Pulmonary artery endothelial cell (primary cell): ENCODE measurements around the gene LBR. TPM values are rescaled to one million over a fixed set of nuclear protein-coding genes. Genes with fewer than 3 reads are reported as not detected.
"Not testable (repeated sequence)": the region's sequence is repeated elsewhere in the genome, so short reads cannot be mapped to it uniquely, and the experiment has no call there.

Experiments
- DNase-seq: peaks from one replicate; pipeline ENCODE4 v3.0.0-alpha.2; 2011; ENCODE audit warnings: low read depth, low spot score
- total RNA-seq: library from RNA; depleted of rRNA; stranded (reverse); fragments of >200 nt; gene quantifications from 2 replicates; pipeline ENCODE4 v1.2.3, GENCODE V29; 2014

LBR gene
- total RNA-seq: 73.9 and 123 TPM in 2 replicates

- DNase-seq: no peak
Measured at GRCh38 chr1:225427235-225428067, at the start of gene LBR. LBR (minus strand) TSS chr1:225428038; CDS start chr1:225424075, 3,963 bp downstream.

GRCh38 chr1:225477296-225477911, 49.6 kb upstream of the LBR start:
- DNase-seq: no peak

GRCh38 chr1:225476538-225476988, 48.7 kb upstream of the LBR start:
- DNase-seq: no peak

GRCh38 chr1:225476100-225476511, 48.3 kb upstream of the LBR start:
- DNase-seq: no peak

- DNase-seq: no peak
Measured at GRCh38 chr1:225474986-225475820, 47.4 kb upstream of the LBR start.

GRCh38 chr1:225474439-225474985, 46.7 kb upstream of the LBR start:
- DNase-seq: no peak

- DNase-seq: not testable (repeated sequence)
Measured at GRCh38 chr1:225473676-225474438, 46.0 kb upstream of the LBR start.

- not testable (repeated sequence) for DNase-seq
Measured at GRCh38 chr1:225473266-225473665, 45.4 kb upstream of the LBR start.

GRCh38 chr1:225471453-225472301, 43.8 kb upstream of the LBR start:
- no peak for DNase-seq

- no peak for DNase-seq
Measured at GRCh38 chr1:225471109-225471452, 43.2 kb upstream of the LBR start.

- no peak for DNase-seq
Measured at GRCh38 chr1:225470211-225471108, 42.6 kb upstream of the LBR start.

- DNase-seq: no peak
Measured at GRCh38 chr1:225469051-225469450, 41.2 kb upstream of the LBR start.

- no peak for DNase-seq
Measured at GRCh38 chr1:225468270-225469020, 40.6 kb upstream of the LBR start.

GRCh38 chr1:225467193-225468020, 39.6 kb upstream of the LBR start:
- peak; percentile 45 for DNase-seq

GRCh38 chr1:225466848-225467192, 39.0 kb upstream of the LBR start:
- no peak for DNase-seq

GRCh38 chr1:225465793-225466517, 38.1 kb upstream of the LBR start:
- DNase-seq: no peak
